Neural cell (in vitro differentiated cells): ENCODE results near the gene SMIM29.
A peak's percentile ranks its signal among the peaks of the same experiment; 100 is the strongest.

Experiments used
- CTCF ChIP-seq: fragments of 450-650 bp; IDR thresholded peaks from 2 replicates; pipeline ENCODE4 v1.5.1; 2014; ENCODE audit warnings: antibody characterized with exemption, mild to moderate bottlenecking, moderate library complexity; ENCODE audit not compliant: poor library complexity, severe bottlenecking
- EP300 ChIP-seq: fragments of 450-650 bp; conservative IDR thresholded peaks from 2 replicates; pipeline ENCODE4 v1.6.1; 2014; ENCODE audit warnings: antibody characterized with exemption, mild to moderate bottlenecking, moderate library complexity; ENCODE audit not compliant: poor library complexity, severe bottlenecking

GRCh38 chr6:34246563-34247391, 2.0 kb downstream of the SMIM29 start:
- TF ChIP-seq EP300 (no peak), CTCF (peak; percentile 30)
